A673 (cell line): ENCODE measurements around the gene ZNF480. TPM values are rescaled to one million over a fixed set of nuclear protein-coding genes. Genes with fewer than 3 reads are reported as not detected.

Experiments
- BruUV-seq: library from RNA; stranded (reverse); fragments of 400-500 nt; replicated peaks from 2 replicates; lab custom pipeline; 2021; lab: Mats Ljungman, UMichigan
- CTCF ChIA-PET: fragments of 300-600 bp; sonication (Branson Sonifier 250); formaldehyde crosslinking; loops from one replicate; lab custom pipeline; 2022; ENCODE audit warnings: antibody characterized with exemption; lab: Charles Lee
- POLR2A ChIA-PET: fragments of 300-600 bp; sonication (Branson Sonifier 250); formaldehyde crosslinking; loops from one replicate; lab custom pipeline; 2022; ENCODE audit warnings: antibody characterized with exemption; ENCODE audit not compliant: low non-redundant PET; lab: Charles Lee
- DNase-seq: peaks from one replicate; pipeline ENCODE4 v3.0.0-alpha.2; 2015; ENCODE audit warnings: low spot score
- H3K27ac ChIP-seq: fragments of 200-600 bp; sonication (generic); 2 replicates; pipeline ENCODE4 v1.5.1; 2016; ENCODE audit warnings: mixed run types, low read depth, mild to moderate bottlenecking, mixed read lengths, antibody characterized with exemption, low read length; ENCODE audit not compliant: poor library complexity, severe bottlenecking
- H3K27me3 ChIP-seq: fragments of 200-600 bp; sonication (generic); replicated peaks from 2 replicates; pipeline ENCODE4 v1.6.1; 2017; ENCODE audit warnings: mixed run types, low read depth, mild to moderate bottlenecking, mixed read lengths, antibody characterized with exemption, low read length; ENCODE audit not compliant: insufficient read depth, poor library complexity
- H3K36me3 ChIP-seq: fragments of 200-600 bp; sonication (generic); 2 replicates; pipeline ENCODE4 v1.6.1; 2016; ENCODE audit warnings: mixed run types, mild to moderate bottlenecking, mixed read lengths, antibody characterized with exemption, low read length; ENCODE audit not compliant: insufficient read depth, poor library complexity, severe bottlenecking
- H3K4me1 ChIP-seq: fragments of 200-600 bp; sonication (generic); 2 replicates; pipeline ENCODE4 v1.6.1; 2017; ENCODE audit warnings: mixed run types, mild to moderate bottlenecking, mixed read lengths, antibody characterized with exemption, low read length; ENCODE audit not compliant: insufficient read depth, poor library complexity, severe bottlenecking
- H3K4me3 ChIP-seq: fragments of 200-600 bp; sonication (generic); 2 replicates; pipeline ENCODE4 v1.5.1; 2016; ENCODE audit warnings: low read depth, mixed run types, mild to moderate bottlenecking, mixed read lengths, low read length; ENCODE audit not compliant: poor library complexity, severe bottlenecking
- H3K9me3 ChIP-seq: fragments of 200-600 bp; sonication (generic); 2 replicates; pipeline ENCODE4 v1.6.1; 2016; ENCODE audit warnings: mixed run types, low read depth, mild to moderate bottlenecking, mixed read lengths, antibody characterized with exemption, low read length; ENCODE audit not compliant: poor library complexity, severe bottlenecking
- CTCF ChIP-seq: fragments of 300-800, 200-600 bp; sonication (generic); conservative IDR thresholded peaks from 2 replicates; pipeline ENCODE4 v1.5.1; 2017; ENCODE audit warnings: low read depth, mild to moderate bottlenecking, antibody characterized with exemption, low read length, moderate library complexity, mixed read lengths
- EZH2 ChIP-seq: fragments of 200-600 bp; sonication (generic); IDR thresholded peaks from 2 replicates; pipeline ENCODE4 v1.6.1; 2017; ENCODE audit warnings: borderline replicate concordance, low read depth, mild to moderate bottlenecking, mixed read lengths, antibody characterized with exemption, low read length; ENCODE audit not compliant: poor library complexity, severe bottlenecking
- intact Hi-C: fragments of 100-400 bp; cut with micrococcal nuclease; formaldehyde crosslinking; loops from one replicate; pipeline ENCODE4 v1.10.0; 2022; ENCODE audit not compliant: unreplicated experiment
- total RNA-seq: library from RNA; stranded (reverse); gene quantifications from 2 replicates; pipeline ENCODE4 v1.2.3, GENCODE V29; 2021

The ZNF480 gene
- total RNA-seq, 1 experiment from 2014 or later: 20.7 TPM

GRCh38 chr19:52269338-52270261 lies 27.4 kb upstream of the ZNF480 start, which contains the start of gene ZNF766:
TSS of gene ZNF766 (plus strand) at chr19:52269587. CDS start at chr19:52269614, 27 bp downstream.
- CTCF ChIA-PET: no interaction called here

GRCh38 chr19:52270266-52270885 lies 26.6 kb upstream of the ZNF480 start:
- peaks cover 20% of the 10 kb centered on the region for H3K9me3 ChIP-seq
- TF ChIP-seq CTCF (no peak), EZH2 (no peak)

More at GRCh38 chr19:52269338-52270261, 27.4 kb upstream of the ZNF480 start, which contains the start of gene ZNF766:
- Histone ChIP-seq H3K9me3 (peaks cover 20% of the 10 kb centered on the region), H3K4me3 (peak within 1 kb of the TSS; percentile 95), H3K4me1 (peaks cover 3% of the 10 kb centered on the region), H3K27ac (peak within 1 kb of the TSS; percentile 98), H3K27me3 (no peaks in the 10 kb centered on the region), H3K36me3 (peaks cover 31% of the 10 kb centered on the region)
- intact Hi-C loops: no loop called here
- POLR2A ChIA-PET: interaction anchor here (0.6 kb wide), 1 partner anchor 67 kb away, joined by 3 read pairs; the partner anchor contains the start of gene ZNF610
- TSS peak; percentile 84 for BruUV-seq
- no peak for TF ChIP-seq CTCF
- TF ChIP-seq EZH2: no peak
- peak; percentile 96 for DNase-seq

GRCh38 chr19:52273301-52273700 lies 23.7 kb upstream of the ZNF480 start:
- H3K36me3 ChIP-seq: peaks cover 40% of the 10 kb centered on the region
- no peak overlapping the region for H3K4me3 ChIP-seq
- H3K27me3 ChIP-seq: no peaks in the 10 kb centered on the region
- peaks cover 20% of the 10 kb centered on the region for H3K9me3 ChIP-seq
- H3K4me1 ChIP-seq: peaks cover 3% of the 10 kb centered on the region
- TF ChIP-seq EZH2: no peak
- TF ChIP-seq CTCF: no peak
- ChIA-PET CTCF (no interaction called here), POLR2A (no interaction called here)
- BruUV-seq: no TSS peak
- H3K27ac ChIP-seq: no peak overlapping the region
- intact Hi-C loops: no loop called here
- DNase-seq: no peak

More at GRCh38 chr19:52270266-52270885, 26.6 kb upstream of the ZNF480 start:
- Histone ChIP-seq H3K4me3 (peak overlapping the region; percentile 95), H3K4me1 (peaks cover 3% of the 10 kb centered on the region), H3K27ac (peak overlapping the region; percentile 98), H3K36me3 (peaks cover 32% of the 10 kb centered on the region), H3K27me3 (no peaks in the 10 kb centered on the region)
- ChIA-PET CTCF (no interaction called here), POLR2A (no interaction called here)
- no TSS peak for BruUV-seq
- intact Hi-C loops: no loop called here
- DNase-seq: peak; percentile 33
